Neural crest cell (in vitro differentiated cells): ENCODE results near the gene DNMBP. TPM values are rescaled to one million over a fixed set of nuclear protein-coding genes. Genes with fewer than 3 reads are reported as not detected.

Experiments used
- DNase-seq: peaks from one replicate; pipeline ENCODE4 v3.0.0; 2021; ENCODE audit warnings: low read depth, mixed read lengths, low spot score
- H3K27ac Mint-ChIP-seq: one replicate; pipeline ENCODE4 v1.8.0; 2021; ENCODE audit warnings: mild to moderate bottlenecking, mixed read lengths; ENCODE audit not compliant: unreplicated experiment
- H3K27me3 Mint-ChIP-seq: 2 replicates; pipeline ENCODE4 v1.8.0; 2021; ENCODE audit warnings: low read depth, mild to moderate bottlenecking, mixed read lengths
- H3K36me3 Mint-ChIP-seq: 2 replicates; pipeline ENCODE4 v1.8.0; 2021; ENCODE audit warnings: low read depth, mild to moderate bottlenecking, mixed read lengths
- H3K4me1 Mint-ChIP-seq: 2 replicates; pipeline ENCODE4 v1.8.0; 2021; ENCODE audit warnings: mixed read lengths
- H3K4me3 Mint-ChIP-seq: one replicate; pipeline ENCODE4 v1.8.0; 2021; ENCODE audit warnings: mild to moderate bottlenecking, mixed read lengths
- H3K9me3 Mint-ChIP-seq: 2 replicates; pipeline ENCODE4 v1.8.0; 2021; ENCODE audit warnings: mixed read lengths
- total RNA-seq: library from RNA; stranded (reverse); gene quantifications from 2 replicates; pipeline ENCODE4 v1.2.1, GENCODE V29; 2021
- TF ChIP-seq, protein P1 (sequence below): fragments of 200-600 bp; sonication (generic); conservative IDR thresholded peaks from 2 replicates; pipeline ENCODE4 v1.5.0; 2021; ENCODE audit warnings: antibody characterized with exemption, mild to moderate bottlenecking

DNMBP gene
- total RNA-seq, 1 donor from 2014 or later = 17.8 TPM

DNA sequence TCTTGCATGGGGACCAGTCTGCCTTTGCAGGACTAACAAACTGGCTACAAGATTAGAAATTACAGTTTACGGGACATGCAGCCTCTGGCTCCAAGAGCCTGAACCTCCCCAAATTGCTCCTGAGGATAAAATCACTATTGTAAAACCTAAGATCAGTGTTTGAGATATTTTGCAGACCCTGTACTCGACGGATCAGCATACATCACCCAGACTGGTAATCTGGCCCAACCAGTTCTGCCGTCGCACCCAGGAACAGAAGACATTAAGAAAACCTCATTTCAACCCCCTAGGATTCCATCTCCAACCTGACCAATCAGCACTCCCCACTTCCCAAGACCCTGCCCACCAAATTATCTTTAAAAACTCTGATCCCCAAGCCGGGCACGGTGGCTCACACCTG lies 27.1 kb upstream of the DNMBP start:
- DNase-seq = no peak
- H3K27me3 Mint-ChIP-seq = no peaks in the 10 kb centered on the region
- TF ChIP-seq, protein P1, sequence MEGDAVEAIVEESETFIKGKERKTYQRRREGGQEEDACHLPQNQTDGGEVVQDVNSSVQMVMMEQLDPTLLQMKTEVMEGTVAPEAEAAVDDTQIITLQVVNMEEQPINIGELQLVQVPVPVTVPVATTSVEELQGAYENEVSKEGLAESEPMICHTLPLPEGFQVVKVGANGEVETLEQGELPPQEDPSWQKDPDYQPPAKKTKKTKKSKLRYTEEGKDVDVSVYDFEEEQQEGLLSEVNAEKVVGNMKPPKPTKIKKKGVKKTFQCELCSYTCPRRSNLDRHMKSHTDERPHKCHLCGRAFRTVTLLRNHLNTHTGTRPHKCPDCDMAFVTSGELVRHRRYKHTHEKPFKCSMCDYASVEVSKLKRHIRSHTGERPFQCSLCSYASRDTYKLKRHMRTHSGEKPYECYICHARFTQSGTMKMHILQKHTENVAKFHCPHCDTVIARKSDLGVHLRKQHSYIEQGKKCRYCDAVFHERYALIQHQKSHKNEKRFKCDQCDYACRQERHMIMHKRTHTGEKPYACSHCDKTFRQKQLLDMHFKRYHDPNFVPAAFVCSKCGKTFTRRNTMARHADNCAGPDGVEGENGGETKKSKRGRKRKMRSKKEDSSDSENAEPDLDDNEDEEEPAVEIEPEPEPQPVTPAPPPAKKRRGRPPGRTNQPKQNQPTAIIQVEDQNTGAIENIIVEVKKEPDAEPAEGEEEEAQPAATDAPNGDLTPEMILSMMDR = no peak
- no peak overlapping the region for H3K4me3 Mint-ChIP-seq
- no peaks in the 10 kb centered on the region for H3K4me1 Mint-ChIP-seq
- peak overlapping the region; percentile 29 for H3K27ac Mint-ChIP-seq
- no peaks in the 10 kb centered on the region for H3K9me3 Mint-ChIP-seq
- H3K36me3 Mint-ChIP-seq = no peaks in the 10 kb centered on the region

DNA sequence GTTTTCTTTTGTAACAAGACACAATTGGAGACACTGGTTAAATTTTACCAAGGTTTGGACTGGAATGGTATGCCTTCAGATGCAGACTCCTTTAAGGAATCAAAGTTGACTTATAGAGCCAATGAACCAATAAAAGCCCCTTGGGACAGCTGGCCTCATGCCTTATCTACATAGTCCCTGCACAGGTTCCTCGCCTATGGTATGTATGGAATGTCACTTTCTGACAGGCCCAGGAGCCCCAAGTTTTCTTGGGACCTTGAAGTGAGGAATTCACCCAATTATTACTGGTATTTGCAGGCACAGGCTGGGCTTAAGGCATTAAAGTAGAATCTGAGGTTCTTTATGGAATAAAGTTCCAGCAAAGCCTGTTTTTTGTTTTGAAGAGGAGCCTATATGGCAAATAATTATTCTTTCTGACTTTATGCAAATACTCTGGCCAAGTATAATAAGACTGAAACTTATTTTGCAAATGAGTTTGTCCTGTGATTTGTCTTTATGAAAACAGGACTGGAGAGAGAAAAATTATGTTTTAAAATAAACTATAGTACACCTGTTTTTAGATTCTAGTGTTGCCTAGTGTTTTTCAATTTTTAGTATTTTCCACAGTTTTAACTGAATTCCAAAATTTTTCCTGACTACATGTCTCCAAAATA lies 24.1 kb upstream of the DNMBP start:
- no peak for DNase-seq
- no peaks in the 10 kb centered on the region for H3K36me3 Mint-ChIP-seq
- TF ChIP-seq, protein P1 = no peak
- H3K27ac Mint-ChIP-seq = no peak overlapping the region
- H3K4me1 Mint-ChIP-seq = no peaks in the 10 kb centered on the region
- no peaks in the 10 kb centered on the region for H3K27me3 Mint-ChIP-seq
- H3K4me3 Mint-ChIP-seq = no peak overlapping the region
- no peaks in the 10 kb centered on the region for H3K9me3 Mint-ChIP-seq

GRCh38 chr10:100027416-100027815 lies 17.7 kb upstream of the DNMBP start:
- Mint-ChIP-seq H3K36me3 (peaks cover 4% of the 10 kb centered on the region), H3K27ac (no peak overlapping the region)
- TF ChIP-seq, protein P1 = no peak

DNA sequence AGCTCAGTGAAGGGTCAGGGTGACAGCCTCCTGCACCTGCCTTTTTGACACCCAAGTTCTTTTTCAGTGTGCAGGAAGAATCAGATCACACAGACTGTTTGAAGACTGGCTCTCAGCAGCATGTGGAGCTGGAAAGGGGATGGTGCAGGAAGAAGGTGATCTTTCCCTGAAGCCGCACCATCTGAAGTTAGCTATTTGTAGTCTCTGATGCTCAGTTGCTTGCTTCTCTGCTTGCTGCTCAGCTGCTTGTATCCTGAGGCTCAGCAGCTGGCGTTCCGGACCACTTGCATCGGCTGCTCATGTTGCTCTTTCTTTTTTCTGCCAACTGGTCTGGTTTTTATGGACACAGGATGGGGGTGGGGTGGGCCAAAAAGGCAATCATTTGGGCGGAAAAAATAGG lies 15.8 kb upstream of the DNMBP start:
- Mint-ChIP-seq H3K9me3 (peaks cover 4% of the 10 kb centered on the region), H3K27ac (peak overlapping the region; percentile 64), H3K36me3 (peaks cover 4% of the 10 kb centered on the region), H3K4me3 (no peak overlapping the region), H3K27me3 (no peaks in the 10 kb centered on the region), H3K4me1 (peaks cover 11% of the 10 kb centered on the region)
- TF ChIP-seq, protein P1 = no peak
- DNase-seq = no peak

More at GRCh38 chr10:100027416-100027815, 17.7 kb upstream of the DNMBP start:
- no peak for DNase-seq
- H3K9me3 Mint-ChIP-seq = peaks cover 4% of the 10 kb centered on the region
- no peak overlapping the region for H3K4me3 Mint-ChIP-seq
- H3K27me3 Mint-ChIP-seq = no peaks in the 10 kb centered on the region
- peaks cover 11% of the 10 kb centered on the region for H3K4me1 Mint-ChIP-seq

GRCh38 chr10:100024748-100025147 lies 15.0 kb upstream of the DNMBP start:
- TF ChIP-seq, protein P1 = no peak
- Mint-ChIP-seq H3K4me1 (peaks cover 17% of the 10 kb centered on the region), H3K36me3 (peaks cover 4% of the 10 kb centered on the region), H3K9me3 (peaks cover 4% of the 10 kb centered on the region), H3K27ac (no peak overlapping the region), H3K27me3 (no peaks in the 10 kb centered on the region), H3K4me3 (no peak overlapping the region)
- DNase-seq = no peak
